Fibroblast of mammary gland (primary cell): Measurements from ENCODE around the gene ABCA4.
"Not testable (repeated sequence)": the region's sequence is repeated elsewhere in the genome, so short reads cannot be mapped to it uniquely, and the experiment has no call there.

Source experiments
- DNase-seq: peaks from one replicate; pipeline ENCODE4 v3.0.0-alpha.2; 2010; ENCODE audit warnings: low read depth
- H3K4me3 ChIP-seq: 2 replicates; pipeline ENCODE4 v1.5.1; 2011; ENCODE audit warnings: low read depth, mild to moderate bottlenecking, low read length, moderate library complexity; ENCODE audit not compliant: control insufficient read depth
- CTCF ChIP-seq: conservative IDR thresholded peaks from 2 replicates; pipeline ENCODE4 v1.5.1; 2011; ENCODE audit warnings: low read depth, low read length, inconsistent platforms; ENCODE audit not compliant: control insufficient read depth, insufficient read depth

Gene ABCA4

GRCh38 chr1:93995837-93996536 lies 125.0 kb downstream of the ABCA4 start:
- no peak overlapping the region for H3K4me3 ChIP-seq
- DNase-seq, result no peak
- no peak for TF ChIP-seq CTCF

DNA sequence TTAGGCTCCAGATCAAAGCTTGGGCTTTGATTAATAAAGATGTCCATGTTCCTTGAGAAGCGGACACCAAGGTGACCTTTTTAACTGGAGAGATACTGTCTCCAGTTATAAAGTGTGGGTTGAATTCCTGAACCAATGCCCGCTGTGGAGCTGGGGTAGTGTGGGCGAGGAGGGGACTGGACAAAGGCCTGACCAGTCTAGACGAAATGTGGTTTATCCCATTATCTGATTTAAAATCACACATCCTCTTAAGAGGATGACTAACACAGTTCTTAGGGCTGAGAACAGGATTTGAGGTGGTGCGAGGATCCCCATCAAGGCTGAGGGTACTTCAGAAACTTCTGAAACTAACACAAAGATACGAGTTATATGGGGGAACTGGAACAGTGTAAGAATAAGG lies 127.2 kb downstream of the ABCA4 start:
- H3K4me3 ChIP-seq, result no peak overlapping the region
- DNase-seq, result peak; percentile 23
- no peak for TF ChIP-seq CTCF

- no peak overlapping the region for H3K4me3 ChIP-seq
- no peak for TF ChIP-seq CTCF
Observed at GRCh38 chr1:93992954-93993353, 128.0 kb downstream of the ABCA4 start.

GRCh38 chr1:93992190-93992589 lies 128.8 kb downstream of the ABCA4 start:
- no peak for TF ChIP-seq CTCF
- no peak overlapping the region for H3K4me3 ChIP-seq
- no peak for DNase-seq

More at GRCh38 chr1:93992954-93993353, 128.0 kb downstream of the ABCA4 start:
- no peak for DNase-seq

GRCh38 chr1:93991271-93991670 lies 129.7 kb downstream of the ABCA4 start:
- no peak for DNase-seq
- H3K4me3 ChIP-seq, result no peak overlapping the region
- TF ChIP-seq CTCF, result no peak

DNA sequence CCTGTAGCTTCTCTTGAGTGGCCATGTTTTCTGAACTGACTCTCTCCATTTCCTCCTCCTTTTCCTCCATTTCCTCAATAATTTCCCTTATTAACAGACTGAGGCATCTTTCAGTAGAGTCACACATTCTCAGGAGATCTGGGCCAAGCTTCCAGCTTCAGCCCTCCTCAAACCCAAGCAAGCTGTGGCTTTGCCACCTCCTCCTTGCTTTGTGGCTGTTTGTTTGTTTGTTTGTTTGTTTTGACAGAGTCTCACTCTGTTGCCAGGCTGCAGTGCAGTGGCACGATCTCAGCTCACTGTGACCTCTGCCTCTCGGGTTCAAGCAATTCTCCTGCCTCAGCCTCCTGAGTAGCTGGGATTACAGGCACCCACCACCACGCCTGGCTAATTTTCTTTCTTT lies 130.5 kb downstream of the ABCA4 start:
- not testable (repeated sequence) for DNase-seq, H3K4me3 ChIP-seq

GRCh38 chr1:93990010-93990409 lies 130.9 kb downstream of the ABCA4 start:
- no peak overlapping the region for H3K4me3 ChIP-seq
- TF ChIP-seq CTCF, result no peak
- no peak for DNase-seq
